Measurements from ENCODE around the gene FES.
"Not testable (repeated sequence)": the region's sequence is repeated elsewhere in the genome, so short reads cannot be mapped to it uniquely, and the experiment has no call there.

FES gene

GRCh38 chr15:90891346-90891949 lies 7.1 kb downstream of the FES start:
- DNase-seq (ENCODE audit: low read depth in 2 of 2), result no peak

GRCh38 chr15:90892023-90892422 lies 7.7 kb downstream of the FES start:
- DNase-seq (ENCODE audit: low read depth in 2 of 2), result no peak

- no peak for DNase-seq (ENCODE audit: low read depth in 2 of 2)
These were observed 8.3 kb downstream of the FES start for GRCh38 chr15:90892498-90893174.

- DNase-seq (ENCODE audit: low read depth in 2 of 2), result no peak
These were observed 9.1 kb downstream of the FES start for GRCh38 chr15:90893175-90894090.

GRCh38 chr15:90895571-90896117 lies 11.3 kb downstream of the FES start:
- DNase-seq (ENCODE audit: low read depth in 2 of 2), result no peak

- DNase-seq (ENCODE audit: low read depth in 2 of 2), result not testable (repeated sequence)
These were observed 12.9 kb downstream of the FES start for GRCh38 chr15:90897131-90897655.

- DNase-seq (ENCODE audit: low read depth in 2 of 2), result no peak
These were observed 17.1 kb downstream of the FES start for GRCh38 chr15:90901175-90902039.

GRCh38 chr15:90902040-90902839 lies 17.9 kb downstream of the FES start:
- peak; percentile 34 to 41 for DNase-seq (ENCODE audit: low read depth in 2 of 2)

GRCh38 chr15:90902840-90903732 lies 18.8 kb downstream of the FES start, which contains the start of gene MAN2A2:
Gene MAN2A2 (plus strand): TSS chr15:90903302. CDS start chr15:90904208, 906 bp downstream.
- DNase-seq (ENCODE audit: low read depth in 2 of 2), result peak; percentile 48 to 59

GRCh38 chr15:90903733-90904536 lies 19.6 kb downstream of the FES start:
- DNase-seq (ENCODE audit: low read depth in 2 of 2), result no peak

GRCh38 chr15:90904746-90905145 lies 20.4 kb downstream of the FES start:
- DNase-seq (ENCODE audit: low read depth in 2 of 2), result no peak

GRCh38 chr15:90905306-90906180 lies 21.2 kb downstream of the FES start:
- DNase-seq (ENCODE audit: low read depth in 2 of 2), result no peak

GRCh38 chr15:90906181-90906849 lies 22.0 kb downstream of the FES start:
- DNase-seq (ENCODE audit: low read depth in 2 of 2), result no peak

GRCh38 chr15:90907051-90907660 lies 22.9 kb downstream of the FES start:
- no peak for DNase-seq (ENCODE audit: low read depth in 2 of 2)

GRCh38 chr15:90907838-90908507 lies 23.7 kb downstream of the FES start:
- DNase-seq (ENCODE audit: low read depth in 2 of 2), result no peak

- DNase-seq (ENCODE audit: low read depth in 2 of 2), result not testable (repeated sequence)
These were observed 25.1 kb downstream of the FES start for GRCh38 chr15:90909449-90909848.
